Parathyroid adenoma (tissue), 2 donors: ENCODE results near the gene TMEM43.

Source experiments
- H2AFZ ChIP-seq: fragments of 300-600 bp; sonication (generic); one replicate; pipeline ENCODE4 v1.7.0; 2017; ENCODE audit warnings: antibody characterized with exemption, mild to moderate bottlenecking
- H3K27ac ChIP-seq: fragments of 300-600 bp; sonication (generic); one replicate; pipeline ENCODE4 v1.7.0; 2017
- H3K27me3 ChIP-seq: fragments of 300-600 bp; sonication (generic); one replicate; pipeline ENCODE4 v1.7.0; 2017; ENCODE audit warnings: low read length; ENCODE audit not compliant: control insufficient read depth, insufficient read depth
- H3K36me3 ChIP-seq: fragments of 300-600 bp; sonication (generic); one replicate; pipeline ENCODE4 v1.7.0; 2017; ENCODE audit warnings: low read length; ENCODE audit not compliant: control insufficient read depth, insufficient read depth
- H3K4me1 ChIP-seq: fragments of 300-600 bp; sonication (generic); one replicate; pipeline ENCODE4 v1.7.0; 2017; ENCODE audit warnings: control low read depth
- H3K4me2 ChIP-seq: fragments of 300-600 bp; sonication (generic); one replicate; pipeline ENCODE4 v1.7.0; 2017; ENCODE audit warnings: low read length
- H3K4me3 ChIP-seq: fragments of 300-600 bp; sonication (generic); one replicate; pipeline ENCODE4 v1.7.0; 2017; ENCODE audit warnings: low read depth, low read length
- H3K79me2 ChIP-seq: fragments of 300-600 bp; sonication (generic); one replicate; pipeline ENCODE4 v1.7.0; 2017; ENCODE audit warnings: control low read depth
- H3K9ac ChIP-seq: fragments of 300-600 bp; sonication (generic); one replicate; pipeline ENCODE4 v1.7.0; 2017; ENCODE audit warnings: mild to moderate bottlenecking
- H3K9me3 ChIP-seq: fragments of 300-600 bp; sonication (generic); one replicate; pipeline ENCODE4 v1.7.0; 2017; ENCODE audit warnings: low read length; ENCODE audit not compliant: control insufficient read depth
- CTCF ChIP-seq: fragments of 300-600 bp; sonication (generic); IDR thresholded peaks from one replicate; pipeline ENCODE4 v1.7.0; 2017; ENCODE audit warnings: antibody characterized with exemption, mild to moderate bottlenecking
- donor health status: primary hyperparathyroidism.

TMEM43 gene

GRCh38 chr3:14153663-14154062 is 28.8 kb downstream of the TMEM43 start:
- TF ChIP-seq CTCF, result no peak
- no peak overlapping the region for H3K27ac ChIP-seq
- H3K9ac ChIP-seq, result no peak overlapping the region
- no peaks in the 10 kb centered on the region for H3K36me3 ChIP-seq
- H3K4me1 ChIP-seq, result no peaks in the 10 kb centered on the region
- no peak overlapping the region for H3K4me2 ChIP-seq
- no peaks in the 10 kb centered on the region for H3K9me3 ChIP-seq
- no peak overlapping the region for H3K4me3 ChIP-seq
- no peaks in the 10 kb centered on the region for H3K27me3 ChIP-seq
- H3K79me2 ChIP-seq, result peaks cover 10% of the 10 kb centered on the region
- no peak overlapping the region for H2AFZ ChIP-seq

GRCh38 chr3:14154276-14154675 is 29.4 kb downstream of the TMEM43 start:
- Histone ChIP-seq H3K27ac (no peak overlapping the region), H3K9me3 (no peaks in the 10 kb centered on the region), H3K36me3 (no peaks in the 10 kb centered on the region), H3K79me2 (peaks cover 10% of the 10 kb centered on the region), H3K4me2 (no peak overlapping the region), H3K4me3 (no peak overlapping the region), H2AFZ (no peak overlapping the region), H3K9ac (no peak overlapping the region), H3K4me1 (no peaks in the 10 kb centered on the region), H3K27me3 (no peaks in the 10 kb centered on the region)
- no peak for TF ChIP-seq CTCF

- H2AFZ ChIP-seq, result no peak overlapping the region
- no peaks in the 10 kb centered on the region for H3K27me3 ChIP-seq
- no peak for TF ChIP-seq CTCF
- no peak overlapping the region for H3K4me3 ChIP-seq
- no peak overlapping the region for H3K27ac ChIP-seq
- H3K9me3 ChIP-seq, result no peaks in the 10 kb centered on the region
- no peaks in the 10 kb centered on the region for H3K4me1 ChIP-seq
- H3K36me3 ChIP-seq, result no peaks in the 10 kb centered on the region
- H3K4me2 ChIP-seq, result no peak overlapping the region
- peaks cover 10% of the 10 kb centered on the region for H3K79me2 ChIP-seq
- no peak overlapping the region for H3K9ac ChIP-seq
Measured at GRCh38 chr3:14154895-14155440, 30.1 kb downstream of the TMEM43 start.

- H3K27ac ChIP-seq, result no peak overlapping the region
- TF ChIP-seq CTCF, result no peak
- H3K27me3 ChIP-seq, result no peaks in the 10 kb centered on the region
- H3K36me3 ChIP-seq, result no peaks in the 10 kb centered on the region
- no peak overlapping the region for H3K9ac ChIP-seq
- H3K4me1 ChIP-seq, result no peaks in the 10 kb centered on the region
- peaks cover 10% of the 10 kb centered on the region for H3K79me2 ChIP-seq
- H3K9me3 ChIP-seq, result no peaks in the 10 kb centered on the region
- H3K4me3 ChIP-seq, result no peak overlapping the region
- no peak overlapping the region for H2AFZ ChIP-seq
- H3K4me2 ChIP-seq, result no peak overlapping the region
Measured at GRCh38 chr3:14156201-14156600, 31.3 kb downstream of the TMEM43 start.

GRCh38 chr3:14156843-14157561 is 32.1 kb downstream of the TMEM43 start:
- Histone ChIP-seq H3K4me3 (no peak overlapping the region), H3K9ac (no peak overlapping the region), H3K9me3 (no peaks in the 10 kb centered on the region), H3K4me1 (no peaks in the 10 kb centered on the region), H3K27ac (no peak overlapping the region), H3K27me3 (no peaks in the 10 kb centered on the region), H3K79me2 (peaks cover 10% of the 10 kb centered on the region), H3K36me3 (peaks cover 3% of the 10 kb centered on the region), H3K4me2 (no peak overlapping the region), H2AFZ (no peak overlapping the region)
- no peak for TF ChIP-seq CTCF
